ENCODE data around the gene GAPDH.

DNA sequence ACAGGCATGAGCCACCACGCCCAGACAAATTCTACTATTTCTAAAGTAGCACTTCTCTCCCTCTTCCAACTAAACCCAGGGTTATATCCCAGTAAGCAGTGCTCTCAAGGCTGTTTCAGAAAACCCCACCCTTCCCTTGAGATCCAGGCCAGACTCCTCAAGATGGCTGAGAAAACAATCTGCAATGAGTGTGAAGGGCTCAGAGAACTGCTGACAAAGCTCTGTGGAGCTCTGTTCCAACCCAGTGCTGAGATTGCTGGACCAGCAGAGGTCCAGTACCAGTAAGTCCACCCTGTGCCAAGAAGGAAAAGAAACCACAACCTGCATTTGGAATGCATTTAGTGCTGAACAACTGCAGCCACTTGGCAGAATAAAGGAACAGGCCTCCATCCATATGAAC, 25.2 kb downstream of the GAPDH start:
- TF ChIP-seq POLR2A (IDR thresholded peaks at IDR 0.05) (no peak), EP300 (IDR thresholded peaks at IDR 0.05) (no peak)
- TF ChIP-seq, protein P1, sequence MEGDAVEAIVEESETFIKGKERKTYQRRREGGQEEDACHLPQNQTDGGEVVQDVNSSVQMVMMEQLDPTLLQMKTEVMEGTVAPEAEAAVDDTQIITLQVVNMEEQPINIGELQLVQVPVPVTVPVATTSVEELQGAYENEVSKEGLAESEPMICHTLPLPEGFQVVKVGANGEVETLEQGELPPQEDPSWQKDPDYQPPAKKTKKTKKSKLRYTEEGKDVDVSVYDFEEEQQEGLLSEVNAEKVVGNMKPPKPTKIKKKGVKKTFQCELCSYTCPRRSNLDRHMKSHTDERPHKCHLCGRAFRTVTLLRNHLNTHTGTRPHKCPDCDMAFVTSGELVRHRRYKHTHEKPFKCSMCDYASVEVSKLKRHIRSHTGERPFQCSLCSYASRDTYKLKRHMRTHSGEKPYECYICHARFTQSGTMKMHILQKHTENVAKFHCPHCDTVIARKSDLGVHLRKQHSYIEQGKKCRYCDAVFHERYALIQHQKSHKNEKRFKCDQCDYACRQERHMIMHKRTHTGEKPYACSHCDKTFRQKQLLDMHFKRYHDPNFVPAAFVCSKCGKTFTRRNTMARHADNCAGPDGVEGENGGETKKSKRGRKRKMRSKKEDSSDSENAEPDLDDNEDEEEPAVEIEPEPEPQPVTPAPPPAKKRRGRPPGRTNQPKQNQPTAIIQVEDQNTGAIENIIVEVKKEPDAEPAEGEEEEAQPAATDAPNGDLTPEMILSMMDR (IDR thresholded peaks at IDR 0.05), result no peak

Measured in stomach (tissue), 4 donors.